Left ventricle myocardium inferior (tissue), 1 donor: Measurements from ENCODE around the gene GANAB. TPM values are rescaled to one million over a fixed set of nuclear protein-coding genes. Genes with fewer than 3 reads are reported as not detected.

Experiments
- DNase-seq: peaks from one replicate; pipeline ENCODE4 v3.0.0-alpha.2; 2020
- H3K27ac ChIP-seq: fragments of 200-600 bp; replicated peaks from 2 replicates; pipeline ENCODE4 v1.8.0; 2021
- H3K27me3 ChIP-seq: fragments of 200-600 bp; 2 replicates; pipeline ENCODE4 v1.8.0; 2021; ENCODE audit warnings: low read depth
- H3K36me3 ChIP-seq: fragments of 200-600 bp; 2 replicates; pipeline ENCODE4 v1.8.0; 2021
- H3K4me1 ChIP-seq: fragments of 200-600 bp; 2 replicates; pipeline ENCODE4 v1.8.0; 2021
- H3K4me3 ChIP-seq: fragments of 200-600 bp; 2 replicates; pipeline ENCODE4 v1.8.0; 2021; ENCODE audit warnings: mild to moderate bottlenecking, moderate library complexity
- H3K9me3 ChIP-seq: fragments of 200-600 bp; replicated peaks from 2 replicates; pipeline ENCODE4 v1.8.0; 2021
- CTCF ChIP-seq: fragments of 200-600 bp; IDR thresholded peaks from 2 replicates; pipeline ENCODE4 v1.8.0; 2021; ENCODE audit warnings: antibody characterized with exemption, mild to moderate bottlenecking, borderline replicate concordance
- intact Hi-C: fragments of 100-400 bp; cut with micrococcal nuclease; formaldehyde crosslinking; loops from one replicate; pipeline ENCODE4 v1.11.0; 2022
- total RNA-seq: library from RNA; stranded (reverse); fragmentation: NEBNext Ultra II Directional; extraction: Animal tissue kit (Norgen Biotek cat#: 25700); gene quantifications from one replicate; pipeline ENCODE4 v1.2.1, GENCODE V29; 2021
- donor health status: DM: no; HTN: yes; CAD: no; lungs with severe emphysema.

GANAB gene
- total RNA-seq, 1 donor from 2014 or later = 90.2 TPM

GRCh38 chr11:62599901-62600300 is 46.5 kb downstream of the GANAB start:
- no peak for DNase-seq
- Histone ChIP-seq H3K4me3 (peak overlapping the region; percentile 80), H3K4me1 (peaks cover 51% of the 10 kb centered on the region), H3K9me3 (no peaks in the 10 kb centered on the region), H3K36me3 (peaks cover 41% of the 10 kb centered on the region), H3K27ac (peak overlapping the region; percentile 95), H3K27me3 (no peaks in the 10 kb centered on the region)
- intact Hi-C loops = no loop called here
- no peak for TF ChIP-seq CTCF

- peak; percentile 93 for DNase-seq
- H3K4me1 ChIP-seq = peaks cover 51% of the 10 kb centered on the region
- no peaks in the 10 kb centered on the region for H3K27me3 ChIP-seq
- peak overlapping the region; percentile 80 for H3K4me3 ChIP-seq
- H3K9me3 ChIP-seq = no peaks in the 10 kb centered on the region
- H3K27ac ChIP-seq = peak overlapping the region; percentile 95
- H3K36me3 ChIP-seq = peaks cover 45% of the 10 kb centered on the region
- TF ChIP-seq CTCF = no peak
- intact Hi-C loops = no loop called here
Measured at GRCh38 chr11:62599069-62599696, 47.2 kb downstream of the GANAB start.

- DNase-seq = no peak
- Histone ChIP-seq H3K4me1 (peaks cover 54% of the 10 kb centered on the region), H3K27ac (no peak overlapping the region), H3K4me3 (no peak overlapping the region), H3K27me3 (no peaks in the 10 kb centered on the region), H3K9me3 (no peaks in the 10 kb centered on the region), H3K36me3 (peaks cover 53% of the 10 kb centered on the region)
- intact Hi-C loops = no loop called here
- no peak for TF ChIP-seq CTCF
Measured at GRCh38 chr11:62595124-62595523, 51.3 kb downstream of the GANAB start.

GRCh38 chr11:62593434-62594044 is 52.9 kb downstream of the GANAB start:
- peaks cover 59% of the 10 kb centered on the region for H3K36me3 ChIP-seq
- peak overlapping the region; percentile 96 for H3K27ac ChIP-seq

GRCh38 chr11:62592989-62593421 is 53.4 kb downstream of the GANAB start:
- Histone ChIP-seq H3K4me3 (peak overlapping the region; percentile 72), H3K9me3 (no peaks in the 10 kb centered on the region), H3K27ac (peak overlapping the region; percentile 96), H3K27me3 (no peaks in the 10 kb centered on the region), H3K36me3 (peaks cover 59% of the 10 kb centered on the region), H3K4me1 (peaks cover 45% of the 10 kb centered on the region)
- DNase-seq = no peak
- intact Hi-C loops = no loop called here
- TF ChIP-seq CTCF = no peak

More at GRCh38 chr11:62593434-62594044, 52.9 kb downstream of the GANAB start:
- no peaks in the 10 kb centered on the region for H3K9me3 ChIP-seq
- peak; percentile 63 for TF ChIP-seq CTCF
- no peak overlapping the region for H3K4me3 ChIP-seq
- intact Hi-C loops = no loop called here
- peaks cover 49% of the 10 kb centered on the region for H3K4me1 ChIP-seq
- H3K27me3 ChIP-seq = no peaks in the 10 kb centered on the region
- peak; percentile 79 for DNase-seq
